PC-9 (cell line): Measurements from ENCODE around the gene CCDC60. TPM values are rescaled to one million over a fixed set of nuclear protein-coding genes. Genes with fewer than 3 reads are reported as not detected.

Source experiments
- BruUV-seq: library from RNA; stranded (reverse); fragments of 400-500 nt; replicated peaks from 2 replicates; lab custom pipeline; 2021; lab: Mats Ljungman, UMichigan
- CTCF ChIA-PET: fragments of 300-600 bp; sonication (Branson Sonifier 250); formaldehyde crosslinking; loops from one replicate; lab custom pipeline; 2022; ENCODE audit warnings: antibody characterized with exemption; lab: Charles Lee
- POLR2A ChIA-PET: fragments of 300-600 bp; sonication (Branson Sonifier 250); formaldehyde crosslinking; loops from one replicate; lab custom pipeline; 2022; ENCODE audit warnings: antibody characterized with exemption; ENCODE audit not compliant: unreplicated experiment; lab: Charles Lee
- DNase-seq, 2 experiments: peaks; one replicate each; pipeline versions ENCODE4 v3.0.0 to v3.0.0-alpha.2; 2015 to 2022; ENCODE audit warnings: mixed read lengths in 1 of 2
- H2AFZ ChIP-seq: fragments of 200-600 bp; sonication (generic); 2 replicates; pipeline ENCODE4 v1.8.1; 2017; ENCODE audit warnings: antibody characterized with exemption
- H3F3A ChIP-seq: fragments of 200-600 bp; sonication (generic); 2 replicates; pipeline ENCODE4 v1.8.1; 2017; ENCODE audit warnings: antibody characterized with exemption, mild to moderate bottlenecking, low read depth; ENCODE audit not compliant: insufficient read depth
- H3K27ac ChIP-seq: fragments of 200-600 bp; sonication (generic); 2 replicates; pipeline ENCODE4 v1.6.1; 2016; ENCODE audit warnings: mixed run types
- H3K27me3 ChIP-seq: fragments of 200-600 bp; sonication (generic); 2 replicates; pipeline ENCODE4 v1.6.1; 2016; ENCODE audit warnings: low read depth, mixed run types; ENCODE audit not compliant: insufficient read depth
- H3K36me3 ChIP-seq: fragments of 200-600 bp; sonication (generic); 2 replicates; pipeline ENCODE4 v1.6.1; 2016; ENCODE audit warnings: low read depth, mixed run types
- H3K4me1 ChIP-seq: fragments of 200-600 bp; sonication (generic); replicated peaks from 2 replicates; pipeline ENCODE4 v1.6.1; 2016; ENCODE audit warnings: mixed run types; ENCODE audit not compliant: insufficient read depth
- H3K4me2 ChIP-seq: fragments of 200-600 bp; sonication (generic); 2 replicates; pipeline ENCODE4 v1.6.1; 2017; ENCODE audit warnings: mixed run types
- H3K4me3 ChIP-seq: fragments of 200-600 bp; sonication (generic); 2 replicates; pipeline ENCODE4 v1.6.1; 2016; ENCODE audit warnings: mixed run types
- H3K79me2 ChIP-seq: fragments of 200-600 bp; sonication (generic); 2 replicates; pipeline ENCODE4 v1.6.1; 2017; ENCODE audit warnings: low read depth, mixed run types
- H3K9me2 ChIP-seq: fragments of 200-600 bp; sonication (generic); 2 replicates; pipeline ENCODE4 v1.8.1; 2017; ENCODE audit warnings: mild to moderate bottlenecking; ENCODE audit not compliant: insufficient read depth
- H3K9me3 ChIP-seq: fragments of 200-600 bp; sonication (generic); 2 replicates; pipeline ENCODE4 v1.8.1; 2016; ENCODE audit warnings: low read depth; ENCODE audit not compliant: insufficient read depth
- H4K20me1 ChIP-seq: fragments of 200-600 bp; sonication (generic); 2 replicates; pipeline ENCODE4 v1.8.1; 2017; ENCODE audit not compliant: insufficient read depth
- EZH2 ChIP-seq: fragments of 200-600 bp; sonication (generic); IDR thresholded peaks from 2 replicates; pipeline ENCODE4 v1.8.0; 2017; ENCODE audit warnings: antibody characterized with exemption, low read depth
- intact Hi-C: fragments of 100-400 bp; cut with micrococcal nuclease; formaldehyde crosslinking; loops from one replicate; pipeline ENCODE4 v1.10.0; 2022; ENCODE audit not compliant: unreplicated experiment
- total RNA-seq: library from RNA; stranded (reverse); gene quantifications from 2 replicates; pipeline ENCODE4 v1.2.3, GENCODE V29; 2021
- TF ChIP-seq, protein P1 (sequence below): fragments of 200-600 bp; sonication (generic); conservative IDR thresholded peaks from 2 replicates; pipeline ENCODE4 v1.6.1; 2017; ENCODE audit warnings: mixed run types, antibody characterized with exemption, mild to moderate bottlenecking, moderate library complexity

Gene CCDC60
- total RNA-seq, 1 experiment from 2014 or later = not detected

- H2AFZ ChIP-seq = no peak overlapping the region
- H3K27ac ChIP-seq = no peak overlapping the region
- no peaks in the 10 kb centered on the region for H3F3A ChIP-seq
- H3K79me2 ChIP-seq = no peaks in the 10 kb centered on the region
- no peaks in the 10 kb centered on the region for H3K36me3 ChIP-seq
- POLR2A ChIA-PET = no interaction called here
- no peaks in the 10 kb centered on the region for H3K9me3 ChIP-seq
- no peaks in the 10 kb centered on the region for H3K27me3 ChIP-seq
- no peak for TF ChIP-seq EZH2
- TF ChIP-seq, protein P1, sequence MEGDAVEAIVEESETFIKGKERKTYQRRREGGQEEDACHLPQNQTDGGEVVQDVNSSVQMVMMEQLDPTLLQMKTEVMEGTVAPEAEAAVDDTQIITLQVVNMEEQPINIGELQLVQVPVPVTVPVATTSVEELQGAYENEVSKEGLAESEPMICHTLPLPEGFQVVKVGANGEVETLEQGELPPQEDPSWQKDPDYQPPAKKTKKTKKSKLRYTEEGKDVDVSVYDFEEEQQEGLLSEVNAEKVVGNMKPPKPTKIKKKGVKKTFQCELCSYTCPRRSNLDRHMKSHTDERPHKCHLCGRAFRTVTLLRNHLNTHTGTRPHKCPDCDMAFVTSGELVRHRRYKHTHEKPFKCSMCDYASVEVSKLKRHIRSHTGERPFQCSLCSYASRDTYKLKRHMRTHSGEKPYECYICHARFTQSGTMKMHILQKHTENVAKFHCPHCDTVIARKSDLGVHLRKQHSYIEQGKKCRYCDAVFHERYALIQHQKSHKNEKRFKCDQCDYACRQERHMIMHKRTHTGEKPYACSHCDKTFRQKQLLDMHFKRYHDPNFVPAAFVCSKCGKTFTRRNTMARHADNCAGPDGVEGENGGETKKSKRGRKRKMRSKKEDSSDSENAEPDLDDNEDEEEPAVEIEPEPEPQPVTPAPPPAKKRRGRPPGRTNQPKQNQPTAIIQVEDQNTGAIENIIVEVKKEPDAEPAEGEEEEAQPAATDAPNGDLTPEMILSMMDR = no peak
- DNase-seq = peak in 1 of 2 experiments; percentile 52
- CTCF ChIA-PET = interaction anchor here (0.6 kb wide), 1 partner anchor 103 kb away, joined by 3 read pairs; no protein-coding TSS in a partner anchor
- no TSS peak for BruUV-seq
- intact Hi-C loops = no loop called here
- no peaks in the 10 kb centered on the region for H4K20me1 ChIP-seq
- no peak overlapping the region for H3K4me2 ChIP-seq
- H3K9me2 ChIP-seq = no peaks in the 10 kb centered on the region
- H3K4me1 ChIP-seq = no peaks in the 10 kb centered on the region; the same call in 1 of the 2 replicates
- no peak overlapping the region for H3K4me3 ChIP-seq
These were observed 211.8 kb downstream of the CCDC60 start for GRCh38 chr12:119546340-119546739.

- no peak overlapping the region for H3K4me2 ChIP-seq
- H3K4me3 ChIP-seq = no peak overlapping the region
- H3K9me2 ChIP-seq = no peaks in the 10 kb centered on the region
- no peaks in the 10 kb centered on the region for H3F3A ChIP-seq
- no peak overlapping the region for H3K27ac ChIP-seq
- no peaks in the 10 kb centered on the region; the same call in 1 of the 2 replicates for H3K4me1 ChIP-seq
- no peaks in the 10 kb centered on the region for H3K36me3 ChIP-seq
- ChIA-PET CTCF (interaction anchor here (0.6 kb wide), 2 partner anchors 102 to 1111 kb away, joined by 3 read pairs; no protein-coding TSS in a partner anchor), POLR2A (no interaction called here)
- no TSS peak for BruUV-seq
- 0 out of 2 replicates have a peak, but pooled peaks cover 5% of the 10 kb centered on the region for H3K27me3 ChIP-seq
- no peaks in the 10 kb centered on the region for H3K79me2 ChIP-seq
- H3K9me3 ChIP-seq = no peaks in the 10 kb centered on the region
- H4K20me1 ChIP-seq = no peaks in the 10 kb centered on the region
- TF ChIP-seq, protein P1 = no peak
- no peak for TF ChIP-seq EZH2
- H2AFZ ChIP-seq = no peak overlapping the region
- intact Hi-C loops = no loop called here
- peak in 1 of 2 experiments; percentile 58 for DNase-seq
These were observed 212.5 kb downstream of the CCDC60 start for GRCh38 chr12:119547001-119547400.

GRCh38 chr12:119556854-119557253 is 222.3 kb downstream of the CCDC60 start:
- Histone ChIP-seq H2AFZ (no peak overlapping the region), H3K4me2 (no peak overlapping the region), H3K27me3 (0 out of 2 replicates have a peak, but pooled peaks cover 4% of the 10 kb centered on the region), H3K27ac (no peak overlapping the region), H3K4me1 (no peaks in the 10 kb centered on the region), H3K79me2 (no peaks in the 10 kb centered on the region), H3K36me3 (no peaks in the 10 kb centered on the region), H3K4me3 (no peak overlapping the region), H3K9me3 (no peaks in the 10 kb centered on the region), H3F3A (no peaks in the 10 kb centered on the region), H4K20me1 (no peaks in the 10 kb centered on the region), H3K9me2 (no peaks in the 10 kb centered on the region)
- DNase-seq = peak in 1 of 2 experiments; percentile 67
- POLR2A ChIA-PET = no interaction called here
- intact Hi-C loops = no loop called here
- no TSS peak for BruUV-seq
- no peak for TF ChIP-seq EZH2
- TF ChIP-seq, protein P1 = no peak
- CTCF ChIA-PET = no interaction called here
